ENCODE results near the gene ERN2. TPM values are rescaled to one million over a fixed set of nuclear protein-coding genes. Genes with fewer than 3 reads are reported as not detected.
A peak's percentile ranks its signal among the peaks of the same experiment; 100 is the strongest.
"Not testable (repeated sequence)": the region's sequence is repeated elsewhere in the genome, so short reads cannot be mapped to it uniquely, and the experiment has no call there.

ERN2 gene
- total and polyA plus RNA-seq, 5 donors: 0.28 TPM; not detected in 4

DNA sequence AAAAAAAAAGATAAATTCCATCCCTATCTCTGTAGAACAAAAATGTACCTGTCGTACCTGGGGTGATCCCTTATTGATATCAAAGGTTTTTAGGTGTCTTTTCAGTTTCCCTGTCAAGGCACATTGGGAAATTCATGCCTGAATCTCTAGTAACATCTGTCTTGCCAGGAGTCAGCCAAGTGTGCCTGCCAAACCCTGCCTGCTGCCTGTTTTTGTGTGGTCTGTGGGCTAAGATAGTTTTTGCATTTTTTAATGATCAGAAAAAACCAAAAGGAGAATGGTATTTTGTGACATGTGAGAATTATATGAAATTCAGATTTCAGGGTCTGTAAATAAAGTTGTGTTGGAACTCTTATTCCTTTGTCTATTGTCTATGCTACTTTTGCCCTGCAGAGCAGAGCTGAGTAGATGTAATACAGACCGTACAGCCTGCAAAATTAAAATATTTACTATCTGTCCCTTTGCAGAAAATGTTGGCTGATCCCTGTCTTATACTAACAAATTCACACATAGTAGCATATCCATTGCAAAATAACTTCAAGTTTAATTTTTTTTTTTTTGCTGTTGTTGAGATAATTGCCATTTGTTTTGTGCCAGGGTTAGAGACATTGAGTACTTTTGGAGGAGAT lies 28.8 kb upstream of the ERN2 start:
- no peak overlapping the region for H3K4me3 ChIP-seq (ENCODE audit: low read length)
- H3K27ac ChIP-seq (ENCODE audit: low read length): no peak overlapping the region
- DNase-seq: no peak
- 32% methylated on average over 2 of the region's 2 CpGs for WGBS
- intact Hi-C loops (cut with DNase I): no loop called here
- H3K27me3 ChIP-seq (ENCODE audit: control insufficient read depth, insufficient read depth): peaks cover 3% of the 10 kb centered on the region
- no peaks in the 10 kb centered on the region for H3K9me3 ChIP-seq (ENCODE audit: control insufficient read depth, low read length)
- no peaks in the 10 kb centered on the region for H3K4me1 ChIP-seq (ENCODE audit: control insufficient read depth, insufficient read depth, low read length)
- no peak for ATAC-seq

DNA sequence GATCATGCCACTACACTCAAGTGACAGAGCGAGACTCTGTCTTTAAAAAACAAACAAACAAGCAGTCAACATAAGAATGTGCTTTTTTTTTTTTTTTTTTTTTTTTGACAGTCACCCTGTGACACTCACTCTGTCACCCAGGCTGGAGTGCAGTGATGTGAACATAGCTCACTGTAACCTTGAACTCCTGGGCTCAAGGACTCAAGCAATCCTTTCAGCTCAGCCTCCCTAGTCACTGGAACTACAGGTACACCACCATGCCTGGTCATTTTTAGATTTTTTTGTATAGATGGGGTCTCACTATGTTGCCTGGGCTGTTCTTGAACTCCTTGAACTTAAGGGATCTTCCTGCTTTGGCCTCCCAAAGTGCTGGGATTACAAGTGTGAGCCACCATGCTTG lies 26.5 kb upstream of the ERN2 start:
- H3K27me3 ChIP-seq (ENCODE audit: control insufficient read depth, insufficient read depth): peaks cover 3% of the 10 kb centered on the region
- DNase-seq (no peak), ATAC-seq (no peak)
- H3K27ac ChIP-seq (ENCODE audit: low read length): no peak overlapping the region
- no peak overlapping the region for H3K4me3 ChIP-seq (ENCODE audit: low read length)
- intact Hi-C loops (cut with DNase I): loop anchor here in 3 of 4 donors (5.0 to 10.0 kb wide), 3 partner anchors 275 to 298 kb away; no protein-coding TSS in a partner anchor
- H3K4me1 ChIP-seq (ENCODE audit: control insufficient read depth, insufficient read depth, low read length): no peaks in the 10 kb centered on the region
- no peaks in the 10 kb centered on the region for H3K9me3 ChIP-seq (ENCODE audit: control insufficient read depth, low read length)
- WGBS: 67% methylated on average over 1 of the region's 1 CpG

DNA sequence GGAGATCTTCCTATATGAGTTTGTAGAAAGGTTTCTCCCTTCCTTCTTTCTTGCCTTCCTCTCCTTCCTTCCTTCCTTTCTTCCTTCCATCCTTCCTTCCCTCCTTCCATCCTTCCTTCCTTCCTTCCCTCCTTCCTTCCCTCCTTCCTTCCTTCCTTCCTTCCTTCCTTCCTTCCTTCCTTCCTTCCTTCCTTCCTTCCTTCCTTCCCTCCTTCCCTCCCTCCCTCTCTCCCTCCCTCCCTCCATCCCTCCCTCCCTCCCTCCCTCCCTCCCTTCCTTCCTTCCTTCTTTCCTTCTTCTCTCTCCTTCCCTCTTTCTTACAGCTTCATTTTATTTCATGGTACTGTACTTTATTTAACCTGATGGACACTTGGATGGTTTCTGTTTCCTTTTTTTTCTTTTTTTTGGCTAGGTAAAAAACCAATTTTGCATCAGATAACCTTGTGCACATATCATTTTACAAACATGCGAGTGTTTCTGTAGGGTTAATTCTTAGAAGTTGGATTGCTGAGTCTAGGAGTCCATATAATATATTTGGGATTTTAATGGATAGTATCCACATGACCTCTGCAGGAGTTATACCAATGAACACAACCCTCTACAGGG lies 24.5 kb upstream of the ERN2 start:
- intact Hi-C loops (cut with DNase I): loop anchor here in 3 of 4 donors (5.0 to 10.0 kb wide), 3 partner anchors 277 to 300 kb away; no protein-coding TSS in a partner anchor
- not testable (repeated sequence) for H3K4me1 ChIP-seq (ENCODE audit: control insufficient read depth, insufficient read depth, low read length); H3K27ac ChIP-seq (ENCODE audit: low read length); H3K9me3 ChIP-seq (ENCODE audit: control insufficient read depth, low read length); H3K27me3 ChIP-seq (ENCODE audit: control insufficient read depth, insufficient read depth); DNase-seq; ATAC-seq; H3K4me3 ChIP-seq (ENCODE audit: low read length)
- WGBS: 87% methylated on average over 1 of the region's 1 CpG

- DNase-seq (no peak), ATAC-seq (no peak)
- Histone ChIP-seq H3K27me3 (ENCODE audit: control insufficient read depth, insufficient read depth) (peaks cover 3% of the 10 kb centered on the region), H3K9me3 (ENCODE audit: control insufficient read depth, low read length) (no peaks in the 10 kb centered on the region), H3K27ac (ENCODE audit: low read length) (no peak overlapping the region), H3K4me3 (ENCODE audit: low read length) (no peak overlapping the region), H3K4me1 (ENCODE audit: control insufficient read depth, insufficient read depth, low read length) (no peaks in the 10 kb centered on the region)
- intact Hi-C loops (cut with DNase I): loop anchor here in 2 of 4 donors (10.0 kb wide), 2 partner anchors 280 to 300 kb away; no protein-coding TSS in a partner anchor
- WGBS: 64% methylated on average over 19 of the region's 19 CpGs
Observed at GRCh38 chr16:23734176-23734893, 21.3 kb upstream of the ERN2 start.

- intact Hi-C loops (cut with DNase I): loop anchor here in 2 of 4 donors (10.0 kb wide), 2 partner anchors 285 to 305 kb away; no protein-coding TSS in a partner anchor
- DNase-seq (no peak), ATAC-seq (peak in 1 of 2 donors; percentile 33)
- Histone ChIP-seq H3K4me3 (ENCODE audit: low read length) (no peak overlapping the region), H3K4me1 (ENCODE audit: control insufficient read depth, insufficient read depth, low read length) (peaks cover 1% of the 10 kb centered on the region), H3K27ac (ENCODE audit: low read length) (no peak overlapping the region), H3K9me3 (ENCODE audit: control insufficient read depth, low read length) (no peaks in the 10 kb centered on the region), H3K27me3 (ENCODE audit: control insufficient read depth, insufficient read depth) (no peaks in the 10 kb centered on the region)
- WGBS: 76% methylated on average over 12 of the region's 12 CpGs
Observed at GRCh38 chr16:23729503-23730424, 16.7 kb upstream of the ERN2 start.

GRCh38 chr16:23728112-23728477 lies 15.1 kb upstream of the ERN2 start:
- Histone ChIP-seq H3K27ac (ENCODE audit: low read length) (no peak overlapping the region), H3K27me3 (ENCODE audit: control insufficient read depth, insufficient read depth) (no peaks in the 10 kb centered on the region), H3K9me3 (ENCODE audit: control insufficient read depth, low read length) (no peaks in the 10 kb centered on the region), H3K4me3 (ENCODE audit: low read length) (no peak overlapping the region), H3K4me1 (ENCODE audit: control insufficient read depth, insufficient read depth, low read length) (peaks cover 1% of the 10 kb centered on the region)
- intact Hi-C loops (cut with DNase I): no loop called here
- no peak for ATAC-seq
- no peak for DNase-seq
- WGBS: 61% methylated on average over 10 of the region's 10 CpGs

DNA sequence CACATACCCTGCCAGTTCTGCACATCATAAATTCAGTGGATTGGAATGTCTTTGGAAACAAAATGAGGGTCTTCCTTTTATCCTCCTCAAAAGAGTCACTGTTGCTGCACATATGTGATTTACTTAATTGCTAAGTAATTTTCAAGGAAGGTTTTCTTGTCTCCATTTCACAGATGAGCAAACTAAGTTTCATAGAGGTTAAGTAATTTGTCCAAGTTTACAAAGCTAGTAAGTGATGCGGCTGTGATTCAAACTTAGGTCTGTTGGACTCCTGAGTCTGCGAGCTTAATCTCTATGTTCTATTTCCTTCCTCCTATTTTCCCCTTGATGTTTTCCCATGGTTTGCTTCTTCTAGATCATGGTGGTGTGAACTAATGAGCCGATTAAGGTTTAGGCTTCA lies 13.7 kb upstream of the ERN2 start:
- H3K9me3 ChIP-seq (ENCODE audit: control insufficient read depth, low read length): no peaks in the 10 kb centered on the region
- peaks cover 1% of the 10 kb centered on the region for H3K4me1 ChIP-seq (ENCODE audit: control insufficient read depth, insufficient read depth, low read length)
- ATAC-seq: no peak
- H3K27me3 ChIP-seq (ENCODE audit: control insufficient read depth, insufficient read depth): no peaks in the 10 kb centered on the region
- no peak overlapping the region for H3K27ac ChIP-seq (ENCODE audit: low read length)
- H3K4me3 ChIP-seq (ENCODE audit: low read length): no peak overlapping the region
- WGBS: 71% methylated on average over 3 of the region's 3 CpGs
- intact Hi-C loops (cut with DNase I): no loop called here
- DNase-seq: no peak

GRCh38 chr16:23724785-23725131 lies 11.7 kb upstream of the ERN2 start:
- WGBS: 60% methylated on average over 3 of the region's 3 CpGs
- Histone ChIP-seq H3K4me3 (ENCODE audit: low read length) (no peak overlapping the region), H3K27me3 (ENCODE audit: control insufficient read depth, insufficient read depth) (no peaks in the 10 kb centered on the region), H3K27ac (ENCODE audit: low read length) (no peak overlapping the region), H3K4me1 (ENCODE audit: control insufficient read depth, insufficient read depth, low read length) (peaks cover 1% of the 10 kb centered on the region), H3K9me3 (ENCODE audit: control insufficient read depth, low read length) (no peaks in the 10 kb centered on the region)
- ATAC-seq (no peak), DNase-seq (no peak)
- intact Hi-C loops (cut with DNase I): no loop called here

DNA sequence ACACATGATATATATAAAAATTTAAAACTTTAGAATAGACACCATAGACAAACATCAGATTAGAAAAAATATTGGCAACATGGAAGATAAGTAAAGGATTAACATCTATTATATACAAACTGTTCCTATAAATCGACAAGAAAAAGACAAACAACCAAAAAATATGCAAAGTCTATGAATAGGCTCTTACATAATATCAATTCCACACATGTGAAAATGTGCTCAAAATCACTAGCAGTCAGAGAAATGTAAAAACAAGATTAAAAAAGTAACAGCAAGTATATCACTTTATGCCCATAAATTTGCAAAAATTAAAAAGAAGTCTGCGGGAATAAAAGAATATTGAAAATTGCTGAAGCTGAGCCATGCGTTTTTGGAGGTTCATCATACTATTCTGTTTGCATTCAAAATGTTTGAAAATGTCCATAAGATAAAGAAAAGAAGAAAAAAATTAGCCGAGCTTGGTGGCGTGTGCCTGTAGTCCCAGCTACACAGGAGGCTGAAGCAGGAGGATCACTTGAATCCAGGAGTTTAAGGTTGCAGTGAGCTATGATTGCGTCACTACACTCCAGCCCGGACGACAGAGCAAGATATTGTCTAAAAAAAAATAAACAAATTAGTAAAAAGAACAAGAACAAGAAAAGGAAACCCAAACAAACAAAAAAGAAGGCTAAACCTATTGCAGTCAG lies 11.2 kb upstream of the ERN2 start:
- Histone ChIP-seq H3K27ac (ENCODE audit: low read length) (no peak overlapping the region), H3K9me3 (ENCODE audit: control insufficient read depth, low read length) (no peaks in the 10 kb centered on the region), H3K4me1 (ENCODE audit: control insufficient read depth, insufficient read depth, low read length) (peaks cover 1% of the 10 kb centered on the region), H3K27me3 (ENCODE audit: control insufficient read depth, insufficient read depth) (no peaks in the 10 kb centered on the region), H3K4me3 (ENCODE audit: low read length) (no peak overlapping the region)
- ATAC-seq (no peak), DNase-seq (no peak)
- intact Hi-C loops (cut with DNase I): no loop called here
- 77% methylated on average over 8 of the region's 8 CpGs for WGBS

DNA sequence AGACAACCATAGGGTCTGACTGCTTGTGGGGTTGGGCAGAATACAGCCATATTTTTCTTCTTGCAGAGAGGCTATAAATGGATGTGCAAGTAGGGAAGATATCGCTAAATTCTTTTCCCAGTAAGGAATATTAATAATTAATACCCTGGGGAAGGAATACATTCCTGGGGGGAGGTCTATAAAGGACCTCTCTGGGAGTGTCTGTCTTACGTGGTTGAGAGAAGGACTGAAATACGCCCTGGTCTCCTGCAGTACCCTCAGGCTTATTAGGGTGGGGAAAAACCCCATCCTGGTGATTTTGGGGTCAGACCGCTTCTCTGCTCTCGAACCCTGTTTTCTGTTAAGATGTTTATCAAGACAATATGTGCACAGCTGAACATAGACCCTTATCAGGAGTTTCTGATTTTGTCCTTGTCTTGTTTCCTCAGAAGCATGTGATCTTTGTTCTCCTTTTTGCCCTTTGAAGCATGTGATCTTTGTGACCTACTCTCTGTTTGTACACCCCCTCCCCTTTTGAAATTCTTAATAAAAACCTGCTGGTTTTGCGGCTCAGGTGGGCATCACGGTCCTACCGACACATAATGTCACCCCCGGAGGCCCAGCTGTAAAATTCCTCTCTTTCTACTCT lies 9.7 kb upstream of the ERN2 start:
- H3K27me3 ChIP-seq (ENCODE audit: control insufficient read depth, insufficient read depth); H3K9me3 ChIP-seq (ENCODE audit: control insufficient read depth, low read length); H3K4me3 ChIP-seq (ENCODE audit: low read length); DNase-seq; intact Hi-C loops (cut with DNase I); ATAC-seq; H3K4me1 ChIP-seq (ENCODE audit: control insufficient read depth, insufficient read depth, low read length); H3K27ac ChIP-seq (ENCODE audit: low read length): not testable (repeated sequence)
- WGBS: 72% methylated on average over 9 of the region's 9 CpGs
